ENCODE data around the gene ZEB2. TPM values are rescaled to one million over a fixed set of nuclear protein-coding genes. Genes with fewer than 3 reads are reported as not detected.

ZEB2 gene
- total and polyA plus RNA-seq, 12 donors: 17.2 to 99.5 (median 83.0) TPM

DNA sequence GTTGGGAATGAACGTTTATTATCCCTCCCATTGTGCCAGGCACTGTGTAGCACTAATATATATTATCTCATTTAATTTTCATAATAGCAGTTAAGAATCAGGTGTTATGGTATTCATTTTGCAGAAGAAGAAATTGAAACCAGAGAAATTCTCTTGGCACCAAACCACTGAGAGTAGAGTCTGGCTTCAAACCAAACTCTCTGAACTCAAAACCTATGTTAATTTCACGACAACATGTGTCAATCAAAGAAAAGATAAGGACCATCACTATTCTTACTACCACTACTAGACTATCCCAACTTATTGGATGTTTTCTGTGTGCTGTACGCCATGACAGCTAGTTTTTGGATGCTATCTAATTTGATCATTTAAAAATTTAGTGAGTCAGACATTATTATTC is 24.1 kb upstream of the ZEB2 start:
- peaks cover 0 to 22% (median 0%) of the 10 kb centered on the region in 9 donors for H3K4me1 ChIP-seq
- intact Hi-C loops (cut with DNase I): no loop called here
- peaks cover 0 to 10% (median 0%) of the 10 kb centered on the region in 11 donors for H3K9me3 ChIP-seq
- TF ChIP-seq, protein P1, sequence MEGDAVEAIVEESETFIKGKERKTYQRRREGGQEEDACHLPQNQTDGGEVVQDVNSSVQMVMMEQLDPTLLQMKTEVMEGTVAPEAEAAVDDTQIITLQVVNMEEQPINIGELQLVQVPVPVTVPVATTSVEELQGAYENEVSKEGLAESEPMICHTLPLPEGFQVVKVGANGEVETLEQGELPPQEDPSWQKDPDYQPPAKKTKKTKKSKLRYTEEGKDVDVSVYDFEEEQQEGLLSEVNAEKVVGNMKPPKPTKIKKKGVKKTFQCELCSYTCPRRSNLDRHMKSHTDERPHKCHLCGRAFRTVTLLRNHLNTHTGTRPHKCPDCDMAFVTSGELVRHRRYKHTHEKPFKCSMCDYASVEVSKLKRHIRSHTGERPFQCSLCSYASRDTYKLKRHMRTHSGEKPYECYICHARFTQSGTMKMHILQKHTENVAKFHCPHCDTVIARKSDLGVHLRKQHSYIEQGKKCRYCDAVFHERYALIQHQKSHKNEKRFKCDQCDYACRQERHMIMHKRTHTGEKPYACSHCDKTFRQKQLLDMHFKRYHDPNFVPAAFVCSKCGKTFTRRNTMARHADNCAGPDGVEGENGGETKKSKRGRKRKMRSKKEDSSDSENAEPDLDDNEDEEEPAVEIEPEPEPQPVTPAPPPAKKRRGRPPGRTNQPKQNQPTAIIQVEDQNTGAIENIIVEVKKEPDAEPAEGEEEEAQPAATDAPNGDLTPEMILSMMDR (IDR thresholded peaks at IDR 0.05): no peak
- H3K4me3 ChIP-seq: no peak overlapping the region
- H3K27me3 ChIP-seq: no peaks in the 10 kb centered on the region
- no peaks in the 10 kb centered on the region for H3K36me3 ChIP-seq
- no peak for DNase-seq
- no peak overlapping the region for H3K27ac ChIP-seq
- WGBS, 2 donors: 87 to 89% methylated on average over 3 of the region's 3 CpGs
- no peak for ATAC-seq

DNA sequence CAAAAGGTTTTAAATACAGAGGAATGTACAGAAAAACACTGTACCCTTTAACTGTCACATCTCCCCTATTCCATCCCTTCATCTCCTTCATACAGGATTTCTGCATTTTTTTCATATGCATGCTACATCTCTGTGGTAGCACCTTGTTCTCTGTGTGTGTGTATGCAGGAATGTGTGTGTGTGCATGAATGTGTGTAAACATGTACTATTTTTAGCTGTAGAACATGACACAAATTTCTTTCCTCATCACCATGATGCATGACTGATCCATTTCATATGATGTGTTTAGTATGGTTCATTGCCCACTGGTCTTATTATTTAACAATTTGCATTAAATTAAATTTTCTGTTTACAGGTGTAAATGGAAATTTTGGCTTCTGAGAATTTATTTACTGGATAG is 21.5 kb upstream of the ZEB2 start:
- ATAC-seq (no peak), DNase-seq (no peak)
- intact Hi-C loops (cut with DNase I): no loop called here
- H3K4me1 ChIP-seq: no peaks in the 10 kb centered on the region
- H3K27me3 ChIP-seq: no peaks in the 10 kb centered on the region
- TF ChIP-seq, protein P1 (IDR thresholded peaks at IDR 0.05): no peak
- no peak overlapping the region for H3K4me3 ChIP-seq
- H3K27ac ChIP-seq: no peak overlapping the region
- no peaks in the 10 kb centered on the region for H3K36me3 ChIP-seq
- H3K9me3 ChIP-seq: peaks cover 0 to 10% (median 0%) of the 10 kb centered on the region in 11 donors

DNA sequence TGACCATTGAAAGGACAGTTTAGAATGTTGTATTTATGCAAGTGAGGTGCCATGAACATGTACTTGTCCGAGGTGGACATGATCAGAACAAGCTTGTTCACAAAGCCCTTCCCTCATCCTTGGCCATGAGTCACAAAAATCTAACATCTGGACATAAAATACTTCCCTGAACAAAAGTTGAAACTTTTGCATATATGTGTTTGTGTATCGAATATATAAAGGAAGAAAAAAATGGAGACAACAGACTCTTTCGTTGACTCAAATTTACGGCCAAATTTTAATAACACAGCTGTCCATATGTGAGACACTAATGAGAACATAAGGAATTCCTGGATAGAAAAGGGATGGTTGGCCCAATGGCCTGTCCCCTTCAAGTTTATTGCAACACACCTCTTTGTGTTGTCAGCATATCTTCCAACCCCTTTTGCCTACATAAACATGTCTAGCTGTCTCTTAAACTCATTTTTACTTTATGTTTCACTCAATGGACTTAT is 19.4 kb upstream of the ZEB2 start:
- DNase-seq (no peak), ATAC-seq (no peak)
- TF ChIP-seq, protein P1 (IDR thresholded peaks at IDR 0.05): no peak
- no peak overlapping the region for H3K4me3 ChIP-seq
- 91 to 92% methylated on average over 4 of the region's 4 CpGs for WGBS, 2 donors
- H3K27me3 ChIP-seq: no peaks in the 10 kb centered on the region
- H3K27ac ChIP-seq: no peak overlapping the region
- peaks cover 0 to 10% (median 0%) of the 10 kb centered on the region in 11 donors for H3K9me3 ChIP-seq
- intact Hi-C loops (cut with DNase I): no loop called here
- H3K36me3 ChIP-seq: no peaks in the 10 kb centered on the region
- no peaks in the 10 kb centered on the region for H3K4me1 ChIP-seq

DNA sequence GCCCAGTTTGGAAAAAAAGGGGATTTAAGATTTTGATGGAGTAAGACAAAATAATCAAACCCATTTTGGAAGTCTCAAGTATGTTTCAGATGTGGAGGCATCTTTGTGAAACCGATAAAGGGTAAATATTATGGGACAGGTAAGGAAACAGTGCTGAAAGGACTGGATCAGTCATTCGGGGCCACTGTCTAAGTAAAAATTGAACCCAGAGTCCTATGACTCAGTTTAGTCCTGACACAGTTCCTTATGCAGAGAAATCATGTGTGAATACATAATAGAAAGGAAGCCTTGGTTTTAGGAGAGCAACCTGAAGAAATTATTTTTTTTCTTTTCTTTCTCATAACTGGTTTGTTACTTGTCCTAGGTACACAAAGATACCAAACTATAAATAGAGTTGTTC is 15.4 kb upstream of the ZEB2 start:
- TF ChIP-seq, protein P1 (IDR thresholded peaks at IDR 0.05): no peak
- Histone ChIP-seq H3K27ac (no peak overlapping the region), H3K27me3 (no peaks in the 10 kb centered on the region), H3K4me3 (no peak overlapping the region), H3K4me1 (no peaks in the 10 kb centered on the region), H3K9me3 (no peaks in the 10 kb centered on the region), H3K36me3 (no peaks in the 10 kb centered on the region)
- WGBS, 2 donors: 91 to 96% methylated on average over 2 of the region's 2 CpGs
- ATAC-seq: no peak
- intact Hi-C loops (cut with DNase I): no loop called here
- no peak for DNase-seq
